Hepatocyte (in vitro differentiated cells): ENCODE measurements around the gene OTULINL. TPM values are rescaled to one million over a fixed set of nuclear protein-coding genes. Genes with fewer than 3 reads are reported as not detected.

ENCODE experiments used
- DNase-seq: peaks from one replicate; pipeline ENCODE4 v3.0.0-alpha.2; 2016; ENCODE audit warnings: low spot score
- H2AFZ ChIP-seq: fragments of 200-600 bp; sonication (generic); 2 replicates; pipeline ENCODE4 v1.6.0; 2016; ENCODE audit warnings: antibody characterized with exemption, mild to moderate bottlenecking
- H3K27ac ChIP-seq: fragments of 200-600 bp; sonication (generic); 2 replicates; pipeline ENCODE4 v1.5.1; 2016; ENCODE audit warnings: mild to moderate bottlenecking
- H3K27me3 ChIP-seq: fragments of 200-600 bp; sonication (generic); 2 replicates; pipeline ENCODE4 v1.6.1; 2016
- H3K36me3 ChIP-seq: fragments of 200-600 bp; sonication (generic); replicated peaks from 2 replicates; pipeline ENCODE4 v1.5.1; 2016; ENCODE audit warnings: low read depth; ENCODE audit not compliant: insufficient read depth
- H3K4me1 ChIP-seq: fragments of 200-600 bp; sonication (generic); 2 replicates; pipeline ENCODE4 v1.5.1; 2016; ENCODE audit warnings: mild to moderate bottlenecking, moderate library complexity; ENCODE audit not compliant: insufficient read depth
- H3K4me2 ChIP-seq: fragments of 200-600 bp; sonication (generic); 2 replicates; pipeline ENCODE4 v1.6.0; 2016
- H3K4me3 ChIP-seq: fragments of 200-600 bp; sonication (generic); 2 replicates; pipeline ENCODE4 v1.5.1; 2016; ENCODE audit warnings: mild to moderate bottlenecking
- H3K79me2 ChIP-seq: fragments of 200-600 bp; sonication (generic); 2 replicates; pipeline ENCODE4 v1.6.0; 2017; ENCODE audit warnings: mild to moderate bottlenecking
- H3K9me2 ChIP-seq: fragments of 200-600 bp; sonication (generic); replicated peaks from 2 replicates; pipeline ENCODE4 v1.6.0; 2017; ENCODE audit warnings: mild to moderate bottlenecking; ENCODE audit not compliant: insufficient read depth
- H3K9me3 ChIP-seq: fragments of 200-600 bp; sonication (generic); 2 replicates; pipeline ENCODE4 v1.5.1; 2016; ENCODE audit warnings: low read depth, mild to moderate bottlenecking
- H4K20me1 ChIP-seq: fragments of 200-600 bp; sonication (generic); 2 replicates; pipeline ENCODE4 v1.6.0; 2016; ENCODE audit warnings: mild to moderate bottlenecking; ENCODE audit not compliant: insufficient read depth, poor library complexity, severe bottlenecking
- EZH2 ChIP-seq: fragments of 200-600 bp; sonication (generic); IDR thresholded peaks from 2 replicates; pipeline ENCODE4 v1.6.1; 2016; ENCODE audit warnings: antibody characterized with exemption, mild to moderate bottlenecking, borderline replicate concordance
- EZH2phosphoT487 ChIP-seq: fragments of 200-600 bp; sonication (generic); IDR thresholded peaks from one replicate; pipeline ENCODE4 v1.6.1; 2018; ENCODE audit warnings: antibody characterized with exemption, mild to moderate bottlenecking, low read depth, moderate library complexity; ENCODE audit not compliant: unreplicated experiment, severe bottlenecking
- WGBS: methylation state at CpG from one replicate; pipeline ENCODE4 v1.1.6; 2016; ENCODE audit warnings: low lambda C conversion rate; ENCODE audit errors: missing lambda C conversion rate; 5-methylcytosine and 5-hydroxymethylcytosine counted together
- polyA plus RNA-seq: library from polyadenylated mRNA; unstranded; fragments of >200 nt; fragmentation: Nextera tagmentation; extraction: Ambion mirVana; gene quantifications from 2 replicates; pipeline ENCODE4 v1.2.1, GENCODE V29; 2016
- total RNA-seq: library from RNA; depleted of rRNA; stranded (reverse); fragments of >200 nt; gene quantifications from 2 replicates; pipeline ENCODE4 v1.2.3, GENCODE V29; 2014
- TF ChIP-seq, protein P1 (sequence below): fragments of 200-600 bp; sonication (generic); IDR thresholded peaks from 2 replicates; pipeline ENCODE4 v1.5.1; 2016; ENCODE audit warnings: antibody characterized with exemption, mild to moderate bottlenecking; ENCODE audit not compliant: poor library complexity

The OTULINL gene
- total RNA-seq, result 25.4 and 35.4 TPM in 2 replicates
- 29.0 and 35.4 TPM in 2 replicates for polyA plus RNA-seq

DNA sequence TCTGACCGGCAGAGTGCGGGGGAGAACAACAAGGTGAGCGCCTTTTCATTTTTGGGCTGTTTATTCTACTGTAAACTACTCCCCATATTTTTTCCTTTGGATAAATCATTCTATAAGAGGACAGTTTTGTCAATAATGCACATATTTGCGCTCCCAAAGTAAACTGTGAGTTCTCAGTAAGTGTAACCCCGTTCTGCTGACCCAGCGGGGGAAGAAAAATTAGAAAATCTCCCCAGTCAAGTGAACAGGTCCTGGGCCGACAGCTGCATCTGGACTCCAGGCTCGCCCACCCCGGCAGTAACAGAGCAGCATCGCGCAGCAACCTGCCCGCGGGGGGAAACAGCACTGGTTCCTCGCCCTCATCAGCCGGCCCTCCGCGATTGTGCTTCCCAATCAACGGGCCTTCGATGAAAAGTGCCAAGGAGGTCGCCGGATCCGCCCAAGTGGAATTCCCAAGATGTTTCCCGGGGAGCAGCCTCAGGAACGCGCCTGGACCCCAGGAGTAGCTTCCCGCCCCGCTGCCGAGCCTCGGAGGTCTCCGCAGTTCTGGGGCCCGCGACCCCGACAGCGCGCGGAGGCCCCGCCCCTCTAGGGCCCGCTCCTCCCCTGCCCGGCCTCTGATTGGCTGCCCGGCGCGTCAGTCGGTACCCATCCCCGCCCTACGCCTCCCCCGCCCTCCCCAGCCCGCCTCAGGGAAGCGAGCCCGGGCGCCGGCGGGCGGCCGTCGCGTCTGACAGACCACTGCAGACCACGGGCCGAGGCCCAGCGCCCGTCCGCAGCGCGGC lies at the start of gene OTULINL:
Gene OTULINL, plus strand, starts transcription at position 687 of the 785 bp plus-strand sequence. CDS start 103 bp downstream, outside the sequence.
- WGBS, result 14% methylated on average over 24 of the region's 63 CpGs

DNA sequence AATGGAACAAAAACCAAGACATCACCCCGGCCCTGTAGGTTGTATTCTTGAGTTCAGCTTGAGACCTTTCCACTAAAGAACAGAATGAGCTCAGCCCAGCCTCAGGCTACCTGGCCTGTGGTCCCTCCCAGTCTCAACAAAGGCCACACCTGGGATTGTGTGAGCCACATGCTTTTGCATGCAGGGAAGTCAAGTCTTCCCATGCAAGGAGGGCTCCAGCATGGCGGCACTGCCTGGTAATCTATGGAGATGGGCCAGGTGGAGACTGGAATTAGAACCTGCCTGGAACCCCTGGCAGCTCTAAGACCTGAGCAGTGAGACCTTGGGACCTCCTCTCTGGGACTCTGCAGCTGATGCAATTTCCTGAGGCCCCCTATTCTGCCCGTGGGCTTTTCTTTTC lies 49.4 kb upstream of the OTULINL start:
- 91% methylated on average over 3 of the region's 3 CpGs for WGBS
- Histone ChIP-seq H3K27me3 (no peaks in the 10 kb centered on the region), H3K4me3 (no peak overlapping the region), H4K20me1 (no peaks in the 10 kb centered on the region), H3K79me2 (no peaks in the 10 kb centered on the region), H3K9me2 (no peaks in the 10 kb centered on the region), H3K36me3 (no peaks in the 10 kb centered on the region), H2AFZ (no peak overlapping the region), H3K27ac (no peak overlapping the region), H3K4me1 (no peaks in the 10 kb centered on the region), H3K9me3 (no peaks in the 10 kb centered on the region), H3K4me2 (no peak overlapping the region)
- no peak for TF ChIP-seq EZH2phosphoT487
- TF ChIP-seq, protein P1, sequence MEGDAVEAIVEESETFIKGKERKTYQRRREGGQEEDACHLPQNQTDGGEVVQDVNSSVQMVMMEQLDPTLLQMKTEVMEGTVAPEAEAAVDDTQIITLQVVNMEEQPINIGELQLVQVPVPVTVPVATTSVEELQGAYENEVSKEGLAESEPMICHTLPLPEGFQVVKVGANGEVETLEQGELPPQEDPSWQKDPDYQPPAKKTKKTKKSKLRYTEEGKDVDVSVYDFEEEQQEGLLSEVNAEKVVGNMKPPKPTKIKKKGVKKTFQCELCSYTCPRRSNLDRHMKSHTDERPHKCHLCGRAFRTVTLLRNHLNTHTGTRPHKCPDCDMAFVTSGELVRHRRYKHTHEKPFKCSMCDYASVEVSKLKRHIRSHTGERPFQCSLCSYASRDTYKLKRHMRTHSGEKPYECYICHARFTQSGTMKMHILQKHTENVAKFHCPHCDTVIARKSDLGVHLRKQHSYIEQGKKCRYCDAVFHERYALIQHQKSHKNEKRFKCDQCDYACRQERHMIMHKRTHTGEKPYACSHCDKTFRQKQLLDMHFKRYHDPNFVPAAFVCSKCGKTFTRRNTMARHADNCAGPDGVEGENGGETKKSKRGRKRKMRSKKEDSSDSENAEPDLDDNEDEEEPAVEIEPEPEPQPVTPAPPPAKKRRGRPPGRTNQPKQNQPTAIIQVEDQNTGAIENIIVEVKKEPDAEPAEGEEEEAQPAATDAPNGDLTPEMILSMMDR, result no peak
- TF ChIP-seq EZH2, result no peak
- no peak for DNase-seq

More for the DNA sequence above, at the start of gene OTULINL:
- H3K27me3 ChIP-seq, result no peaks in the 10 kb centered on the region
- peaks cover 21% of the 10 kb centered on the region for H3K4me1 ChIP-seq
- H3K9me2 ChIP-seq, result no peaks in the 10 kb centered on the region
- H3K4me2 ChIP-seq, result peak within 1 kb of the TSS; percentile 95
- H3K9me3 ChIP-seq, result no peaks in the 10 kb centered on the region
- peak within 1 kb of the TSS; percentile 92 for H2AFZ ChIP-seq
- TF ChIP-seq EZH2 (no peak), EZH2phosphoT487 (no peak)
- TF ChIP-seq, protein P1, result no peak
- H3K36me3 ChIP-seq, result no peaks in the 10 kb centered on the region
- H4K20me1 ChIP-seq, result no peaks in the 10 kb centered on the region
- peak within 1 kb of the TSS; percentile 87 for H3K4me3 ChIP-seq
- peaks cover 30% of the 10 kb centered on the region for H3K79me2 ChIP-seq
- peak; percentile 94 for DNase-seq
- H3K27ac ChIP-seq, result peak within 1 kb of the TSS; percentile 85

DNA sequence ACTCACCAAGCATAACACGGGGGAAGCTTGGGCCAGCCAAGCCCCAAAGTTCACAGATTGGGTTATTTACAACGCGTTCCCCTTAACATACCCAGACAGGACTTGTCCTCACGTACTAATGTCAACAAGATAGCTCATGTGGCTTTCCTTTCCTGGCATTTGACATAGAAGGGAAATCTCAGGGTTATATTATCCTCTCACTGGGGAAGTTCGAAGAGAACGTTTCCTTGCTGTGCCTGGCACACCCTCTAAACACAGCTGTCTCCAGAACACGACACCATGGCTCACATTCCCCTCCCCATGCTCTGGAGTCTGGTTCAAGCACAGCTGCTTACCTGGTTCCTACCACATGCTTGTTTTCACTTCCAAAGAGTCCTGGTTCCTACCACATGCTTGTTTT lies 46.8 kb upstream of the OTULINL start:
- WGBS, result 41% methylated on average over 7 of the region's 7 CpGs
- Histone ChIP-seq H2AFZ (no peak overlapping the region), H3K36me3 (no peaks in the 10 kb centered on the region)

More for the DNA sequence above, 46.8 kb upstream of the OTULINL start:
- no peak overlapping the region for H3K4me2 ChIP-seq
- no peaks in the 10 kb centered on the region for H3K79me2 ChIP-seq
- H3K9me2 ChIP-seq, result no peaks in the 10 kb centered on the region
- no peak for DNase-seq
- H3K27me3 ChIP-seq, result no peaks in the 10 kb centered on the region
- H3K4me3 ChIP-seq, result no peak overlapping the region
- H3K27ac ChIP-seq, result peak overlapping the region; percentile 20
- H3K9me3 ChIP-seq, result no peaks in the 10 kb centered on the region
- TF ChIP-seq, protein P1, result no peak
- TF ChIP-seq EZH2phosphoT487, result no peak
- TF ChIP-seq EZH2, result no peak
- H4K20me1 ChIP-seq, result no peaks in the 10 kb centered on the region
- H3K4me1 ChIP-seq, result no peaks in the 10 kb centered on the region
